Esophagus squamous epithelium (tissue), 4 donors: Measurements from ENCODE around the gene SLC7A8.

Experiments used
- CTCF ChIP-seq, 6 experiments: fragments of 450-650 bp in 4 of 6; fragments of 200-600 bp in 2 of 6; sonication (generic) in 2 of 6; IDR thresholded peaks; one replicate each; pipeline ENCODE4 v1.5.1; 2016 to 2019; ENCODE audit warnings: antibody characterized with exemption in 6 of 6, mild to moderate bottlenecking in 4 of 6, moderate library complexity in 4 of 6
- POLR2A ChIP-seq, 4 donors: fragments of 450-650 bp; IDR thresholded peaks; one replicate each; pipeline ENCODE4 v1.6.1; 2017; ENCODE audit warnings: antibody characterized with exemption in 4 of 4, mild to moderate bottlenecking in 4 of 4, moderate library complexity in 3 of 4

GRCh38 chr14:23129759-23130316 is 53.6 kb downstream of the SLC7A8 start:
- TF ChIP-seq CTCF (IDR thresholded peaks at IDR 0.05) (no peak), POLR2A (IDR thresholded peaks at IDR 0.05) (no peak)
